IMR-90 (cell line): ENCODE measurements around the gene CDKAL1. TPM values are rescaled to one million over a fixed set of nuclear protein-coding genes. Genes with fewer than 3 reads are reported as not detected.
A peak's percentile ranks its signal among the peaks of the same experiment; 100 is the strongest.

Experiments
- ATAC-seq: fragments of 200-7000 bp; cut with Tn5 transposase; 2 replicates; pipeline ENCODE4 v1.9.1; 2020; ENCODE audit warnings: low read depth, mild to moderate bottlenecking, moderate library complexity
- BruUV-seq: library from RNA; stranded (reverse); fragments of 400-500 nt; replicated peaks from 2 replicates; lab custom pipeline; 2021; lab: Mats Ljungman, UMichigan
- CTCF ChIA-PET: fragments of 300-600 bp; formaldehyde crosslinking; extraction: SDS; loops from one replicate; lab custom pipeline; 2021; ENCODE audit warnings: antibody characterized with exemption; lab: Yijun Ruan, JAX
- POLR2A ChIA-PET: fragments of 300-600 bp; sonication (Branson Sonifier 250); formaldehyde crosslinking; loops from one replicate; lab custom pipeline; 2022; ENCODE audit warnings: antibody characterized with exemption; ENCODE audit not compliant: unreplicated experiment; lab: Charles Lee
- DNase-seq: peaks from one replicate; pipeline ENCODE4 v3.0.0; 2013
- H2AFZ ChIP-seq: replicated peaks from 2 replicates; pipeline ENCODE3; 2013; ENCODE audit warnings: low read length, mild to moderate bottlenecking; ENCODE audit not compliant: poor library complexity
- H2AK5ac ChIP-seq: 2 replicates; pipeline ENCODE4 v1.6.1; 2013; ENCODE audit warnings: low read depth, low read length, inconsistent platforms
- H2AK9ac ChIP-seq: replicated peaks from 2 replicates; pipeline ENCODE3; 2013; ENCODE audit warnings: mild to moderate bottlenecking, low read depth, low read length, moderate library complexity; ENCODE audit not compliant: poor library complexity
- H2BK120ac ChIP-seq: 2 replicates; pipeline ENCODE4 v1.6.1; 2013; ENCODE audit warnings: low read depth, low read length, inconsistent platforms
- H2BK15ac ChIP-seq: 3 replicates; pipeline ENCODE4 v1.6.1; 2013; ENCODE audit warnings: low read depth, low read length, inconsistent platforms
- H2BK20ac ChIP-seq: 2 replicates; pipeline ENCODE4 v1.6.1; 2013; ENCODE audit warnings: low read depth, mild to moderate bottlenecking, inconsistent platforms, low read length, moderate library complexity
- H2BK5ac ChIP-seq: 2 replicates; pipeline ENCODE4 v1.6.1; 2013; ENCODE audit warnings: mild to moderate bottlenecking, low read depth, low read length, inconsistent platforms; ENCODE audit not compliant: poor library complexity, severe bottlenecking
- H3K14ac ChIP-seq: replicated peaks from 2 replicates; pipeline ENCODE4 v1.6.1; 2013; ENCODE audit warnings: low read depth, low read length, inconsistent platforms
- H3K18ac ChIP-seq: 2 replicates; pipeline ENCODE4 v1.6.1; 2013; ENCODE audit warnings: low read depth, low read length, control low read depth
- H3K23ac ChIP-seq: 2 replicates; pipeline ENCODE4 v1.6.1; 2013; ENCODE audit warnings: low read depth, low read length, inconsistent platforms
- H3K27ac ChIP-seq: 2 replicates; pipeline ENCODE4 v1.5.1; 2013; ENCODE audit warnings: mild to moderate bottlenecking, control low read depth, low read length; ENCODE audit not compliant: insufficient read depth
- H3K27me3 ChIP-seq: 2 replicates; pipeline ENCODE4 v1.6.1; 2013; ENCODE audit warnings: low read length; ENCODE audit not compliant: control insufficient read depth, insufficient read depth
- H3K36me3 ChIP-seq: 2 replicates; pipeline ENCODE4 v1.6.1; 2013; ENCODE audit warnings: low read length, mixed read lengths; ENCODE audit not compliant: control insufficient read depth, insufficient read depth
- H3K4ac ChIP-seq: 2 replicates; pipeline ENCODE4 v1.6.1; 2013; ENCODE audit warnings: low read depth, low read length, inconsistent platforms
- H3K4me1 ChIP-seq: 2 replicates; pipeline ENCODE4 v1.6.1; 2013; ENCODE audit warnings: low read length, mixed read lengths; ENCODE audit not compliant: control insufficient read depth, insufficient read depth
- H3K4me2 ChIP-seq: 2 replicates; pipeline ENCODE4 v1.6.1; 2013; ENCODE audit warnings: low read depth, mild to moderate bottlenecking, control low read depth, low read length, moderate library complexity
- H3K4me3 ChIP-seq: 2 replicates; pipeline ENCODE4 v1.5.1; 2013; ENCODE audit warnings: low read depth, mild to moderate bottlenecking, control low read depth, low read length, moderate library complexity; ENCODE audit not compliant: insufficient read depth
- H3K56ac ChIP-seq: 2 replicates; pipeline ENCODE4 v1.6.1; 2013; ENCODE audit warnings: low read length, inconsistent platforms; ENCODE audit not compliant: insufficient read depth; ENCODE audit errors: extremely low read depth
- H3K79me1 ChIP-seq, 2 experiments: 2 replicates each; pipeline ENCODE4 v1.6.1; 2013; ENCODE audit warnings: low read length in 2 of 2, inconsistent platforms in 1 of 2, low read depth in 1 of 2
- H3K9ac ChIP-seq: 2 replicates; pipeline ENCODE4 v1.6.1; 2013; ENCODE audit warnings: low read depth, low read length, control low read depth
- H3K9me1 ChIP-seq: 2 replicates; pipeline ENCODE4 v1.6.1; 2013; ENCODE audit warnings: low read length, inconsistent platforms; ENCODE audit not compliant: insufficient read depth
- H3K9me3 ChIP-seq: 2 replicates; pipeline ENCODE4 v1.6.1; 2013; ENCODE audit warnings: low read length; ENCODE audit not compliant: control insufficient read depth, insufficient read depth
- H4K20me1 ChIP-seq: 2 replicates; pipeline ENCODE4 v1.6.1; 2013; ENCODE audit warnings: low read length, inconsistent platforms; ENCODE audit not compliant: insufficient read depth
- H4K5ac ChIP-seq: 2 replicates; pipeline ENCODE4 v1.6.1; 2013; ENCODE audit warnings: mild to moderate bottlenecking, low read depth, low read length, control low read depth
- H4K8ac ChIP-seq, 2 experiments: 2 replicates each; pipeline ENCODE4 v1.6.1; 2013; ENCODE audit warnings: low read depth in 2 of 2, low read length in 2 of 2, control low read depth in 1 of 2, inconsistent platforms in 1 of 2
- H4K91ac ChIP-seq: 2 replicates; pipeline ENCODE4 v1.6.1; 2013; ENCODE audit warnings: low read depth, low read length, inconsistent platforms; ENCODE audit not compliant: insufficient read depth
- BHLHE40 ChIP-seq: fragments of 150-350 bp; IDR thresholded peaks from 2 replicates; pipeline ENCODE4 v1.6.1; 2016; ENCODE audit warnings: mild to moderate bottlenecking, low read depth, low read length
- CEBPB ChIP-seq: IDR thresholded peaks from 2 replicates; pipeline ENCODE4 v1.6.1; 2012; ENCODE audit warnings: low read depth, low read length, improper control_type of control experiment
- CTCF ChIP-seq: conservative IDR thresholded peaks from 2 replicates; pipeline ENCODE4 v1.5.1; 2012; ENCODE audit warnings: mild to moderate bottlenecking, low read depth, low read length, improper control_type of control experiment
- FOS ChIP-seq: fragments of 150-350 bp; IDR thresholded peaks from 2 replicates; pipeline ENCODE4 v1.6.1; 2016; ENCODE audit warnings: low read depth, low read length
- MAFK ChIP-seq: IDR thresholded peaks from 2 replicates; pipeline ENCODE4 v1.6.1; 2012; ENCODE audit warnings: low read depth, low read length, improper control_type of control experiment
- MAZ ChIP-seq: IDR thresholded peaks from 2 replicates; pipeline ENCODE4 v1.6.1; 2012; ENCODE audit warnings: low read depth, mild to moderate bottlenecking, low read length, improper control_type of control experiment, moderate library complexity, borderline replicate concordance
- MXI1 ChIP-seq: IDR thresholded peaks from 2 replicates; pipeline ENCODE4 v1.6.1; 2012; ENCODE audit warnings: low read depth, mild to moderate bottlenecking, low read length, moderate library complexity, borderline replicate concordance
- NFE2L2 ChIP-seq: fragments of 150-350 bp; IDR thresholded peaks from 2 replicates; pipeline ENCODE4 v1.6.1; 2016; ENCODE audit warnings: low read depth, mild to moderate bottlenecking, low read length
- POLR2A ChIP-seq: IDR thresholded peaks from 2 replicates; pipeline ENCODE4 v1.6.1; 2012; ENCODE audit warnings: mild to moderate bottlenecking, low read depth, low read length
- RAD21 ChIP-seq: IDR thresholded peaks from 2 replicates; pipeline ENCODE4 v1.6.1; 2012; ENCODE audit warnings: low read length, improper control_type of control experiment
- RCOR1 ChIP-seq: IDR thresholded peaks from 2 replicates; pipeline ENCODE4 v1.6.1; 2012; ENCODE audit warnings: mild to moderate bottlenecking, low read length, improper control_type of control experiment; ENCODE audit not compliant: insufficient replicate concordance
- RFX5 ChIP-seq: IDR thresholded peaks from 2 replicates; pipeline ENCODE4 v1.8.0; 2012; ENCODE audit warnings: low read depth, mild to moderate bottlenecking, low read length, moderate library complexity
- SMC3 ChIP-seq: fragments of 150-350 bp; IDR thresholded peaks from 2 replicates; pipeline ENCODE4 v1.6.1; 2016; ENCODE audit warnings: low read depth, mild to moderate bottlenecking, antibody characterized with exemption, low read length, moderate library complexity
- USF2 ChIP-seq: fragments of 150-350 bp; IDR thresholded peaks from 2 replicates; pipeline ENCODE4 v1.6.1; 2017; ENCODE audit warnings: mild to moderate bottlenecking, antibody characterized with exemption, low read length, low read depth
- WGBS, 2 experiments: methylation state at CpG; one replicate each; pipeline versions ENCODE4 v1.1.5 to v1.1.7; 2013; ENCODE audit warnings: missing lambda C conversion rate in 2 of 2; ENCODE audit not compliant: insufficient read length in 1 of 2; ENCODE audit errors: extremely low coverage in 2 of 2; 5-methylcytosine and 5-hydroxymethylcytosine counted together
- dilution Hi-C: fragments of 300-500 bp; cut with HindIII; formaldehyde crosslinking; loops from one replicate; pipeline ENCODE4 v1.14.3; 2018; ENCODE audit warnings: low sequenced_read_pairs; ENCODE audit not compliant: unreplicated experiment
- in situ Hi-C: fragments of 300-500 bp; cut with MboI; formaldehyde crosslinking; loops from 3 replicates; pipeline ENCODE4 v1.14.3; 2019; ENCODE audit warnings: low sequenced_read_pairs, inconsistent platforms, mixed read lengths
- intact Hi-C: fragments of 100-400 bp; cut with micrococcal nuclease; formaldehyde crosslinking; loops from 2 replicates; pipeline ENCODE4 v1.10.0; 2022
- polyA plus RNA-seq, 3 experiments: library from polyadenylated mRNA; depleted of rRNA; stranded (reverse); fragments of >200 nt; gene quantifications; 2 replicates each; pipeline ENCODE4 v1.2.3, GENCODE V29; 2012; ENCODE audit warnings: low replicate concordance in 1 of 3
- total RNA-seq: library from RNA; depleted of rRNA; stranded (reverse); fragments of >200 nt; gene quantifications from 2 replicates; pipeline ENCODE4 v1.2.3, GENCODE V29; 2012

CDKAL1 gene
- total and polyA plus RNA-seq, 2 of the 4 experiments (the other 2 are of a cell fraction): 3.7 to 13.1 TPM

- Histone ChIP-seq H2BK120ac (peak overlapping the region; percentile 82), H3K18ac (peak overlapping the region; percentile 34), H2AFZ (peak overlapping the region; percentile 79), H3K4me1 (peaks cover 2% of the 10 kb centered on the region; the same call in 1 of the 2 replicates), H3K23ac (peak overlapping the region; percentile 65), H2AK5ac (peak overlapping the region; percentile 0; the same call in 1 of the 2 replicates), H3K9me3 (peaks cover 2% of the 10 kb centered on the region; the same call in 1 of the 2 replicates), H3K27me3 (no peaks in the 10 kb centered on the region), H3K9ac (no peak overlapping the region), H3K4me3 (no peak overlapping the region), H2BK20ac (0 out of 2 replicates have a peak overlapping the region, but pooled peaks have one; percentile 36), H2BK15ac (peak overlapping the region; percentile 47; the same call in 1 of the 3 replicates), H3K36me3 (no peaks in the 10 kb centered on the region), H3K79me1 (no peaks in the 10 kb centered on the region), H3K14ac (no peak overlapping the region), H4K5ac (peak overlapping the region; percentile 52), H3K27ac (peak overlapping the region; percentile 80; the same call in 1 of the 2 replicates), H4K91ac (peak overlapping the region; percentile 60), H2AK9ac (no peak overlapping the region), H3K9me1 (no peaks in the 10 kb centered on the region), H3K4me2 (peak overlapping the region; percentile 11; the same call in 1 of the 2 replicates), H4K20me1 (no peaks in the 10 kb centered on the region), H4K8ac (peak overlapping the region in 1 of 2 experiments; percentile 48; a peak in 3 of 4 replicates), H3K4ac (peak overlapping the region; percentile 60; the same call in 1 of the 2 replicates), H2BK5ac (peak overlapping the region; percentile 66), H3K56ac (peak overlapping the region; percentile 30; the same call in 1 of the 2 replicates)
- ChIA-PET POLR2A (no interaction called here), CTCF (interaction anchor here (0.6 kb wide), 1 partner anchor 16 kb away, joined by 3 read pairs; no protein-coding TSS in a partner anchor)
- peak; percentile 82 for DNase-seq
- no TSS peak for BruUV-seq
- dilution Hi-C loops (no loop called here), intact Hi-C loops (loop anchor here (1.0 to 10.0 kb wide), 2 partner anchors 567 to 1122 kb away; no protein-coding TSS in a partner anchor), in situ Hi-C loops (no loop called here)
- WGBS, 2 experiments: 0% methylated on average over 1 of the region's 7 CpGs; no CpG with 5 or more reads in 1 of the 2 experiments
- ATAC-seq: peak; percentile 94
- TF ChIP-seq MAZ (no peak), RAD21 (no peak), CTCF (no peak), RFX5 (no peak), CEBPB (no peak), RCOR1 (no peak), MAFK (peak; percentile 42), POLR2A (no peak), USF2 (peak; percentile 46; the same call in 1 of the 2 replicates), NFE2L2 (no peak), SMC3 (no peak), MXI1 (no peak), FOS (peak; percentile 34; the same call in 1 of the 2 replicates), BHLHE40 (peak; percentile 53; the same call in 1 of the 2 replicates)
These were observed 488.3 kb downstream of the CDKAL1 start for GRCh38 chr6:21022343-21023107.
